Measurements from ENCODE around the gene CERS4. TPM values are rescaled to one million over a fixed set of nuclear protein-coding genes. Genes with fewer than 3 reads are reported as not detected.

CERS4 gene
- total and polyA plus RNA-seq, 2 experiments from 2014 or later = 68.5 to 109 TPM

DNA sequence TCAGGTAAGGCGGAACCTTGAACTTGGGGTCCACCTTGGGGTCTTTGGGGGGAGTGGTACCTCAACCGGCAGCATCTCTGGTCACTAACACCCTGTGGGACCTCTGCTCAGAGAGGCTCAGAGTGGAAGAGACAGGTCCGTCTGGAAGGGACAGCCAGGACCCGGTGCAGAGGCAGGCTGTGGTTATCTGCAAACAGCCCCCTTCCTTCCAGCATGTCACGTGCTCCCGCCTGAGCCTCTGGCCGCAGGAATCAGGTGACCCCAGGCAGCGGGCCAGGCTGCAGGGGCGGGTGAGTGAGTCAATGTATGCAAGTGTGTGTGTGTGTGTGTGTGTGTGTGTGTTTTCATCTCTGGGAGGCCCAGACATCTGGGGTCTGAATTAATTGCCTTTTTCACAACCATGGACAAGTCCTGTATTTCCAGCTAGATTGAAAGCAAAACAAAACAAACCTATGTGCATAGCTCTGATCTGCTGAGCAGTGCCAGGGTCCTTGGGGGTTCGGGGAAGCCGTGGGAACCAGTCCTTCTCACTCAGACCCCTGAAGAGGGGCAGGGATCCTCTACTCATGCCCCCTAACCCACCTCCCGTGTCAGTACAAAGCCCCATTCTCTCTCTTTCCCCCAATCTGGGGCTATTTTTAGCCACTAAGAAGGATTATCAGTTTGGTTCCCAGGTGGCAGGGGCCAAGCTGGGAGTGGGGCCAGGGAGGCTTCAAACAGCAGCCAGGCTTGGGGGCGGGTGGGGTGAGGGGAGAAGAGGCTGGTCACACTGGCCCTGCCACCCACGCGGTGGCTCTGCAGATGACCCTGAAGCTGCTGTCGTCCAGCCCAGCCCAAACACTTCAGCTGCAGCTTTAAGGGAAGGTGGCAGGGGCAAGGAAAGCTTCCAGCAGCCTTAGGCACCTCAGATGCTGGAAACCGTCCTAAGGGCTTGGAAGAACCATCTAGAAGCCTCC, 31.4 kb downstream of the CERS4 start:
- H3K4me3 ChIP-seq = no peak overlapping the region
- peak overlapping the region; percentile 5; the same call in 1 of the 3 replicates for H3K4me3 Mint-ChIP-seq

DNA sequence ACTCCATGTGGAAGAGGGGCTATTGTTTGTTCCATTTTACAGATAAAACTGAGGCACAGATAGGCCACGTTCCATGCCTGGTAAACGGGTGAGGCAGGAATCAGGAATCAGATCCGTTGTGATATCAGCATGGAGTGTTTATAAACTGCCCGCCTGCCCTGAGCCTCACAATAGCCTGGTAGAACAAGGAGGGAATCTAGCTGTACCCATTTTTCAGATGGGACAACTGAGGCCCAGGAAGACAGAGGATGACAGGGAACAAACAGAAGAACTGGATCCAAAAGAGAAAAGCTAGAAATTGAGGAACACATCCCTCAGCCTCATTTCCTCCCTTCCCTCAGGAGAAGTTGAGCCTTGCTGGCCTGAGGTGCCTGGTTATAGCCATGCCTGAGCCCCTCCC, 32.5 kb downstream of the CERS4 start:
- no peak for ATAC-seq
- TF ChIP-seq EZH2phosphoT487 (IDR thresholded peaks at IDR 0.05; ENCODE audit: unreplicated experiment) (no peak), ZNF331 (CRISPR knock-in tag; IDR thresholded peaks at IDR 0.05; ENCODE audit: low read depth) (no peak), STAT1 (IDR thresholded peaks at IDR 0.05; ENCODE audit: unreplicated experiment) (no peak), ZNF114 (CRISPR knock-in tag; IDR thresholded peaks at IDR 0.05) (no peak), EZH2 (IDR thresholded peaks at IDR 0.05; ENCODE audit: low read depth, unreplicated experiment) (no peak), NANOG (IDR thresholded peaks at IDR 0.05; ENCODE audit: borderline replicate concordance) (no peak), CREB1 (CRISPR knock-in tag; IDR thresholded peaks at IDR 0.05; ENCODE audit: low read depth) (no peak), JUNB (IDR thresholded peaks at IDR 0.05; ENCODE audit: unreplicated experiment) (no peak)
- TF ChIP-seq, protein P1, sequence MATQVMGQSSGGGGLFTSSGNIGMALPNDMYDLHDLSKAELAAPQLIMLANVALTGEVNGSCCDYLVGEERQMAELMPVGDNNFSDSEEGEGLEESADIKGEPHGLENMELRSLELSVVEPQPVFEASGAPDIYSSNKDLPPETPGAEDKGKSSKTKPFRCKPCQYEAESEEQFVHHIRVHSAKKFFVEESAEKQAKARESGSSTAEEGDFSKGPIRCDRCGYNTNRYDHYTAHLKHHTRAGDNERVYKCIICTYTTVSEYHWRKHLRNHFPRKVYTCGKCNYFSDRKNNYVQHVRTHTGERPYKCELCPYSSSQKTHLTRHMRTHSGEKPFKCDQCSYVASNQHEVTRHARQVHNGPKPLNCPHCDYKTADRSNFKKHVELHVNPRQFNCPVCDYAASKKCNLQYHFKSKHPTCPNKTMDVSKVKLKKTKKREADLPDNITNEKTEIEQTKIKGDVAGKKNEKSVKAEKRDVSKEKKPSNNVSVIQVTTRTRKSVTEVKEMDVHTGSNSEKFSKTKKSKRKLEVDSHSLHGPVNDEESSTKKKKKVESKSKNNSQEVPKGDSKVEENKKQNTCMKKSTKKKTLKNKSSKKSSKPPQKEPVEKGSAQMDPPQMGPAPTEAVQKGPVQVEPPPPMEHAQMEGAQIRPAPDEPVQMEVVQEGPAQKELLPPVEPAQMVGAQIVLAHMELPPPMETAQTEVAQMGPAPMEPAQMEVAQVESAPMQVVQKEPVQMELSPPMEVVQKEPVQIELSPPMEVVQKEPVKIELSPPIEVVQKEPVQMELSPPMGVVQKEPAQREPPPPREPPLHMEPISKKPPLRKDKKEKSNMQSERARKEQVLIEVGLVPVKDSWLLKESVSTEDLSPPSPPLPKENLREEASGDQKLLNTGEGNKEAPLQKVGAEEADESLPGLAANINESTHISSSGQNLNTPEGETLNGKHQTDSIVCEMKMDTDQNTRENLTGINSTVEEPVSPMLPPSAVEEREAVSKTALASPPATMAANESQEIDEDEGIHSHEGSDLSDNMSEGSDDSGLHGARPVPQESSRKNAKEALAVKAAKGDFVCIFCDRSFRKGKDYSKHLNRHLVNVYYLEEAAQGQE (IDR thresholded peaks at IDR 0.05; ENCODE audit: unreplicated experiment) = no peak
- TF ChIP-seq, protein P2, sequence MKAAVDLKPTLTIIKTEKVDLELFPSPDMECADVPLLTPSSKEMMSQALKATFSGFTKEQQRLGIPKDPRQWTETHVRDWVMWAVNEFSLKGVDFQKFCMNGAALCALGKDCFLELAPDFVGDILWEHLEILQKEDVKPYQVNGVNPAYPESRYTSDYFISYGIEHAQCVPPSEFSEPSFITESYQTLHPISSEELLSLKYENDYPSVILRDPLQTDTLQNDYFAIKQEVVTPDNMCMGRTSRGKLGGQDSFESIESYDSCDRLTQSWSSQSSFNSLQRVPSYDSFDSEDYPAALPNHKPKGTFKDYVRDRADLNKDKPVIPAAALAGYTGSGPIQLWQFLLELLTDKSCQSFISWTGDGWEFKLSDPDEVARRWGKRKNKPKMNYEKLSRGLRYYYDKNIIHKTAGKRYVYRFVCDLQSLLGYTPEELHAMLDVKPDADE (IDR thresholded peaks at IDR 0.05) = no peak
- TF ChIP-seq, protein P3, sequence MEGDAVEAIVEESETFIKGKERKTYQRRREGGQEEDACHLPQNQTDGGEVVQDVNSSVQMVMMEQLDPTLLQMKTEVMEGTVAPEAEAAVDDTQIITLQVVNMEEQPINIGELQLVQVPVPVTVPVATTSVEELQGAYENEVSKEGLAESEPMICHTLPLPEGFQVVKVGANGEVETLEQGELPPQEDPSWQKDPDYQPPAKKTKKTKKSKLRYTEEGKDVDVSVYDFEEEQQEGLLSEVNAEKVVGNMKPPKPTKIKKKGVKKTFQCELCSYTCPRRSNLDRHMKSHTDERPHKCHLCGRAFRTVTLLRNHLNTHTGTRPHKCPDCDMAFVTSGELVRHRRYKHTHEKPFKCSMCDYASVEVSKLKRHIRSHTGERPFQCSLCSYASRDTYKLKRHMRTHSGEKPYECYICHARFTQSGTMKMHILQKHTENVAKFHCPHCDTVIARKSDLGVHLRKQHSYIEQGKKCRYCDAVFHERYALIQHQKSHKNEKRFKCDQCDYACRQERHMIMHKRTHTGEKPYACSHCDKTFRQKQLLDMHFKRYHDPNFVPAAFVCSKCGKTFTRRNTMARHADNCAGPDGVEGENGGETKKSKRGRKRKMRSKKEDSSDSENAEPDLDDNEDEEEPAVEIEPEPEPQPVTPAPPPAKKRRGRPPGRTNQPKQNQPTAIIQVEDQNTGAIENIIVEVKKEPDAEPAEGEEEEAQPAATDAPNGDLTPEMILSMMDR (conservative IDR thresholded peaks at IDR 0.05; ENCODE audit: low read depth in 2 of 2) = no peak

More for the DNA sequence above, 31.4 kb downstream of the CERS4 start:
- Histone ChIP-seq H3K4me1 (ENCODE audit: insufficient read depth) (peaks cover 13% of the 10 kb centered on the region), H2AFZ (no peak overlapping the region), H4K20me1 (replicated peaks; ENCODE audit: insufficient read depth) (peaks cover 8% of the 10 kb centered on the region; the same call in 1 of the 2 replicates), H3K9me2 (ENCODE audit: insufficient read depth) (no peaks in the 10 kb centered on the region), H3K79me2 (replicated peaks; ENCODE audit: insufficient read depth) (peaks cover under 1% of the 10 kb centered on the region; the same call in 1 of the 2 replicates), H3K4me2 (no peak overlapping the region), H3K27me3 (ENCODE audit: insufficient read depth) (no peaks in the 10 kb centered on the region), H3K36me3 (ENCODE audit: insufficient read depth) (no peaks in the 10 kb centered on the region; the same call in 1 of the 2 replicates), H3F3A (replicated peaks; ENCODE audit: low read depth) (no peaks in the 10 kb centered on the region; the same call in 1 of the 2 replicates), H3K27ac (ENCODE audit: low read depth) (peak overlapping the region; percentile 42; the same call in 1 of the 2 replicates)
- peaks cover 16% of the 10 kb centered on the region for H3K27me3 Mint-ChIP-seq (ENCODE audit: insufficient read depth, low read depth, poor library complexity)
- peak overlapping the region; percentile 33 for H3K27ac Mint-ChIP-seq
- ATAC-seq = peak; percentile 92
- DNase-seq (ENCODE audit: low spot score) = peak; percentile 75
- peaks cover 15% of the 10 kb centered on the region for H3K4me1 Mint-ChIP-seq
- H3K36me3 Mint-ChIP-seq (ENCODE audit: low read depth) = peaks cover 57% of the 10 kb centered on the region
- TF ChIP-seq CREB1 (CRISPR knock-in tag; IDR thresholded peaks at IDR 0.05; ENCODE audit: low read depth) = no peak
- peak; percentile 49; the same call in 1 of the 2 replicates for TF ChIP-seq POLR2AphosphoS5 (IDR thresholded peaks at IDR 0.05; ENCODE audit: low read depth)
- H3K9me3 Mint-ChIP-seq = peaks cover 15% of the 10 kb centered on the region

More for the DNA sequence above, 32.5 kb downstream of the CERS4 start:
- Mint-ChIP-seq H3K36me3 (ENCODE audit: low read depth) (peaks cover 64% of the 10 kb centered on the region), H3K27me3 (ENCODE audit: insufficient read depth, low read depth, poor library complexity) (peaks cover 16% of the 10 kb centered on the region), H3K4me1 (peaks cover 15% of the 10 kb centered on the region), H3K4me3 (no peak overlapping the region), H3K9me3 (peaks cover 20% of the 10 kb centered on the region), H3K27ac (no peak overlapping the region)
- no peaks in the 10 kb centered on the region; the same call in 1 of the 2 replicates for H3F3A ChIP-seq (replicated peaks; ENCODE audit: low read depth)
- no peaks in the 10 kb centered on the region for H3K27me3 ChIP-seq (ENCODE audit: insufficient read depth)
- H3K36me3 ChIP-seq (ENCODE audit: insufficient read depth) = no peaks in the 10 kb centered on the region; the same call in 1 of the 2 replicates
- DNase-seq (ENCODE audit: low spot score) = no peak
- H4K20me1 ChIP-seq (replicated peaks; ENCODE audit: insufficient read depth) = peaks cover 8% of the 10 kb centered on the region; the same call in 1 of the 2 replicates
- peaks cover 13% of the 10 kb centered on the region for H3K4me1 ChIP-seq (ENCODE audit: insufficient read depth)
- no peak overlapping the region for H3K27ac ChIP-seq (ENCODE audit: low read depth)
- no peaks in the 10 kb centered on the region; the same call in 1 of the 2 replicates for H3K79me2 ChIP-seq (replicated peaks; ENCODE audit: insufficient read depth)
- no peak overlapping the region for H2AFZ ChIP-seq
- H3K4me3 ChIP-seq = no peak overlapping the region
- H3K4me2 ChIP-seq = no peak overlapping the region
- no peaks in the 10 kb centered on the region for H3K9me2 ChIP-seq (ENCODE audit: insufficient read depth)
